Stimulated activated CD4-positive, alpha-beta T cell treated with anti-CD3 and anti-CD28 coated beads, Interleukin-2, amount 100 ng/mL, for 48 hours (primary cell): ENCODE measurements around the gene TUBB8.
"Not testable (repeated sequence)": the region's sequence is repeated elsewhere in the genome, so short reads cannot be mapped to it uniquely, and the experiment has no call there.

Source experiments
- DNase-seq, 2 donors: peaks; one replicate each; pipeline ENCODE4 v3.0.0-alpha.2; 2020

The TUBB8 gene

GRCh38 chr10:48996-49395, at the start of gene TUBB8:
Gene TUBB8 (minus strand): TSS chr10:49296. CDS start chr10:49238, 58 bp downstream.
- DNase-seq = no peak

- no peak for DNase-seq
These were observed 47.4 kb upstream of the TUBB8 start for GRCh38 chr10:96466-96865.

- DNase-seq = no peak
These were observed 46.4 kb upstream of the TUBB8 start for GRCh38 chr10:95356-96115.

- no peak for DNase-seq
These were observed 45.5 kb upstream of the TUBB8 start for GRCh38 chr10:94613-95012.

GRCh38 chr10:92846-93245, 43.8 kb upstream of the TUBB8 start:
- DNase-seq = no peak

- DNase-seq = no peak
These were observed 43.1 kb upstream of the TUBB8 start for GRCh38 chr10:92153-92552.

GRCh38 chr10:91313-91712, 42.2 kb upstream of the TUBB8 start:
- DNase-seq = no peak

- no peak for DNase-seq
These were observed 41.1 kb upstream of the TUBB8 start for GRCh38 chr10:90161-90560.

GRCh38 chr10:89248-89647, 40.2 kb upstream of the TUBB8 start:
- no peak for DNase-seq

GRCh38 chr10:88253-88652, 39.2 kb upstream of the TUBB8 start:
- no peak for DNase-seq

- no peak for DNase-seq
These were observed 38.3 kb upstream of the TUBB8 start for GRCh38 chr10:87177-88080.

- DNase-seq = no peak
These were observed 36.9 kb upstream of the TUBB8 start for GRCh38 chr10:86031-86430.

- DNase-seq = no peak
These were observed 35.9 kb upstream of the TUBB8 start for GRCh38 chr10:85044-85443.

- no peak for DNase-seq
These were observed 34.9 kb upstream of the TUBB8 start for GRCh38 chr10:83930-84530.

GRCh38 chr10:80477-81105, 31.5 kb upstream of the TUBB8 start:
- DNase-seq = no peak

- no peak for DNase-seq
These were observed 30.6 kb upstream of the TUBB8 start for GRCh38 chr10:79532-80215.

GRCh38 chr10:78556-78955, 29.5 kb upstream of the TUBB8 start:
- DNase-seq = no peak

GRCh38 chr10:74266-74621, 25.1 kb upstream of the TUBB8 start:
- not testable (repeated sequence) for DNase-seq

- DNase-seq = peak; percentile 41 to 46
These were observed 24.6 kb upstream of the TUBB8 start for GRCh38 chr10:73543-74265.

- DNase-seq = not testable (repeated sequence)
These were observed 19.1 kb upstream of the TUBB8 start for GRCh38 chr10:68156-68555.

GRCh38 chr10:49926-50325, 830 bp upstream of the TUBB8 start:
- DNase-seq = not testable (repeated sequence)

GRCh38 chr10:47864-48263, 1.2 kb downstream of the TUBB8 start:
- DNase-seq = not testable (repeated sequence)
